Measurements from ENCODE around the gene ZNF385D. TPM values are rescaled to one million over a fixed set of nuclear protein-coding genes. Genes with fewer than 3 reads are reported as not detected.

The ZNF385D gene
- total and polyA plus RNA-seq, 2 experiments from 2014 or later: 2.7 to 12.3 TPM

- no peak for TF ChIP-seq ZNF462 (CRISPR knock-in tag; IDR thresholded peaks at IDR 0.05)
- TF ChIP-seq ZNF114 (CRISPR knock-in tag; IDR thresholded peaks at IDR 0.05): no peak
- TF ChIP-seq POLR2AphosphoS5 (IDR thresholded peaks at IDR 0.05; ENCODE audit: low read depth): no peak
Observed at GRCh38 chr3:21564531-21564930, 186.5 kb downstream of the ZNF385D start (continued).

- Mint-ChIP-seq H3K27me3 (ENCODE audit: insufficient read depth, low read depth, poor library complexity) (no peaks in the 10 kb centered on the region), H3K4me3 (no peak overlapping the region), H3K9me3 (peaks cover 17% of the 10 kb centered on the region; the same call in 2 of the 3 replicates), H3K4me1 (no peaks in the 10 kb centered on the region), H3K27ac (no peak overlapping the region), H3K36me3 (ENCODE audit: low read depth) (peaks cover 14% of the 10 kb centered on the region; the same call in 2 of the 3 replicates)
- H3K9me2 ChIP-seq (ENCODE audit: insufficient read depth): peaks cover 5% of the 10 kb centered on the region; the same call in 1 of the 2 replicates
- H2AFZ ChIP-seq: no peak overlapping the region
- no peak overlapping the region for H3K27ac ChIP-seq (ENCODE audit: low read depth)
- no peaks in the 10 kb centered on the region for H3K4me1 ChIP-seq (ENCODE audit: insufficient read depth)
- no peaks in the 10 kb centered on the region for H3F3A ChIP-seq (replicated peaks; ENCODE audit: low read depth)
- H3K36me3 ChIP-seq (ENCODE audit: insufficient read depth): no peaks in the 10 kb centered on the region; the same call in 1 of the 2 replicates
- ATAC-seq: no peak
- TF ChIP-seq ZNF462 (CRISPR knock-in tag; IDR thresholded peaks at IDR 0.05): no peak
- no peak for TF ChIP-seq CREB1 (CRISPR knock-in tag; IDR thresholded peaks at IDR 0.05; ENCODE audit: low read depth)
- no peak for TF ChIP-seq ZNF331 (CRISPR knock-in tag; IDR thresholded peaks at IDR 0.05; ENCODE audit: low read depth)
- no peak overlapping the region for H3K4me3 ChIP-seq
- H3K79me2 ChIP-seq (replicated peaks; ENCODE audit: insufficient read depth): peaks cover 2% of the 10 kb centered on the region
- H4K20me1 ChIP-seq (replicated peaks; ENCODE audit: insufficient read depth): no peaks in the 10 kb centered on the region
- DNase-seq (ENCODE audit: low spot score): no peak
- no peaks in the 10 kb centered on the region for H3K27me3 ChIP-seq (ENCODE audit: insufficient read depth)
- no peak overlapping the region for H3K4me2 ChIP-seq
Observed at GRCh38 chr3:21562243-21562642, 188.8 kb downstream of the ZNF385D start.

Data from GM23338 (cell line).